Cortex of kidney (tissue), 1 donor: ENCODE data around the gene CACNA1G.

Experiments used
- DNase-seq: peaks from one replicate; lab custom pipeline; 2025; lab: John Stamatoyannopoulos, UW

The CACNA1G gene

DNA sequence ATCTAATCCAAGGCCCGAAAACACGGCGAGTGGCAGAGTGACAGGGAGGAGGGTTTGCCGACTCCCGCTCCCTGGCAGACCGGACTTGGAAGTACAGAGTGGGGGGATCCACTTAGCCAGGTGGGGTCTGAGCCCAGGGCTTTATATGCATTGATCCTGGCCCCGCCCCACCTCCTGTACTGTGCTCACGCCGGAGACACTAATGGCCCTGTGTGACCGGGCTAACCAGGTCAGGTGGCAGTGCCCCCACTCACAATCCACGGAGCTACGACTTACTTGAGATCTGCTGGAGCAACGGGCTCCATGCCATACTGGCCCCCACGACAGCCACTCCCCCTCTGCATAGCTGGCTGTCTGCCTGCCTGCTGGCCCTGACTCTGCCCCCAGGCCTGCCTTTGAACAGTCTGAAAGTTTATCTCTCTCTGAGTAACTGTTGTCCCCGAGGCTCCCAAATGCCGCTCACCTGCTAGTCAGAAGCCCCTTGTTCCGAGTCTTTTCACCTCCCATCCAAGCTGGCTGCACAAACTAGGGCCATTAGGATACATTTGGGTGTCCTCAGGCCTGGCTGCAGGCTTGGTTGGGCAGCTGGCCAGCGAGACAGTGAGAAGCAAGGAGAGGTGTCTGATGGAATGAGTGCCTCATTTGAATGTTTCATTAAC, 28.0 kb downstream of the CACNA1G start:
- no peak for DNase-seq

DNA sequence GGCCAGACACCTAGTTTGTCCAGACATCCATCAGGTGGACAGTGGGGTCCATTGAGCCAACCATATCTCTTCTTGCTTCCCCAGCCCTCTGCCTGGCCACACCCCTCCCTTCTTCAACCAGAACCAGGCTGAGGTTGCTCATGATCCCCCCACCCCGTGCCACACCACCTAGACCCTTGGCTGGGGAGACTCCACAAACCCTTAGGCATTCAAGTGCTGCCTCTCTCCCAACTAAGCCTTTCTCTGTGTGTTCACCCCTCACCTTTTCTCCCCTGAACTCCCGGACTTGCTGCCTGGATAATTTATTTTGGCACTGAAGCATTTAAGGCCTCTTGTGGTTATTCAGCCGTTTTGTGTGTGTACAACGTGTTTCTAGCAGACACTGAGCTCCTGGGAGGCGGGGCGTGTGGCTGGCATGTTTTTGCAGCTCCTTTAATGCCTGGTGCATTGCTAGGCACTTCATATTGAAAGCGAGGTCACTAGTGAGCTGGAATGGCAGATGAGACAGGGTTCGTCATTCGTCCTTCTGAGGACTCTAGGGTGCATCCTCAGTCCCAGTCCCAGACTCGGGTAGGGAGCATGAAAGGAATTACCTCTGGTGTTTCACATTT, 28.7 kb downstream of the CACNA1G start:
- DNase-seq, result no peak

DNA sequence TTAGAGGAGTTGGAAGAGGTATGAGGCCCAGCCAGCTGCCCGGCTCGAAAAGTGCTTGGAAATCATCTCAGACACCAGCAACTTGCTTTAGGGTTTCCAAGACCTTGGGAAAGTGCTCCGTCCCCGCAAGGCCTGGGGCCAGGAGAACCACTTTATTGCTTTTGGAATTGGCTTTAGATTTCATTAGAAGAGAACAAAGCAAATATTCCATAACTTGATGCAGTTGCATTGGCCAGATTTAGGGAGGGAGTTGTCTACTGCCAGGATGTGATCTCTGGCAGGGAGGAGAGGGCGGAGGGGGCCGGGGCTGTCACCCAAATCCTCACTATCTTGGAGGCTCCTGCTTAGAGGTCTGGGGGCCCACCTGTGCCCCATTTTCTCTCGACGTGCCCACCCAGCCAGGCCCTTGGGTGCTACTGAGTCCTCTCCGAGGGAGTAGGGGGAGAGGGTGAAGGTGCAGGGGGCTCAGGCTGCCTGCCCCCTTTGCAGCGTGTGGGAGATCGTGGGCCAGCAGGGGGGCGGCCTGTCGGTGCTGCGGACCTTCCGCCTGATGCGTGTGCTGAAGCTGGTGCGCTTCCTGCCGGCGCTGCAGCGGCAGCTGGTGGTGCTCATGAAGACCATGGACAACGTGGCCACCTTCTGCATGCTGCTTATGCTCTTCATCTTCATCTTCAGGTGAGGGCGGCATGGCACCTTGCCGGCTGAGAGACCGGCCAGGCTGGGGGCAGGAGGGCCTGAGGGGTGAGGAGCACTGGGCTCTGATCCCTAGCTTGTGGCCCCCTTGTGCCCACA, 30.6 kb downstream of the CACNA1G start:
- DNase-seq, result no peak

DNA sequence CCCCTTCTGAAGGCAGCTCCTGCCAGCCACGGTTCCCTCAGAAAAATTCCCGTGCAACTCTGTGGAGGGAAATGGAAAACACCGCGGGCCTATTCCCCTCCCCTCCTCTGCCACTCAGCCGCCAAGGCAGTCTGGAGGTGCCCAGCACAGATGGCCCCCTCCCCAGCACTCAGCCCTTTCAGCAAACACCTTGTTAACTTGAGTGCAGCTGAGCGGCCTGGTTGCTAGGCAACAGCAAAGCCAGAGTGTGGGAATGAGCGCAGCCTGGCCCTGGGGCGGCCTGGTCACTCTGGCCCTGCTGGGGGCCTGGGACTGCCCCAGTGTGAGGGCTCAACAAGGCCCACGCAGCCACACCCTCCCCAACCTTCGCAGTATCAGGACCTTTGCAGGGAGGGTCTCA, 32.8 kb downstream of the CACNA1G start:
- DNase-seq, result no peak

DNA sequence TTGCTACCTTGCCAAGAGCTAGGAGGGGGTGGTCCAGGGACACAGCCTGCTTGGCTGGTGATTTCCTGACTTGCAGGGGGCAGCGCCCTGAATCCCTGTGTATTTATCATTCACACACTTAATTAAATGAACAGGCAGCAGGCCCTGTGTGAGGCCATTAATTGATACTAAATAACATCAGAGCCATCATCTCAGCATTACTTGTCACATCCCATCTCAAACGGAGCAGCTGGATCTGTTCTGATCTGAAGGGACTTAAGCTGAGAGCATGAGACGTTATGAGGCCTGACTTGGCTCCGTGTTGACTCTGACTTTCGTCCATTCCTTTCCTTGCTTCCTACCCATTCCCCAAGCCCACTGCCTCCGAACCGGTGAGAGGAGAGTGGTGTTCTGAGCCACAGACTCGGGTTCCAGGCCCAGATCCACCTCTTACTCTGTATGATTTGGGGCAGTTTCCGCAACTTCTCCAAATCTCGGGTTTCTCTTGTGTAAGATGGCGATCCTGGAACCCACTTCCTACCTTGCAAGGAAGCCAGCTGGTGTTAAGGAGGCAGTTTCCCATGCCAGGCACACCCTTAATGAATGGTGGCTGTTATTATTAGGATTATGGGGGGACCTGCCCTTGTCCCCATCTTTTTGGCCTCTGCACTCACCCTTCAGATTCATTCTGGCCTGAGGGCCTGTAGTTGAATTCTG, 33.8 kb downstream of the CACNA1G start:
- no peak for DNase-seq

DNA sequence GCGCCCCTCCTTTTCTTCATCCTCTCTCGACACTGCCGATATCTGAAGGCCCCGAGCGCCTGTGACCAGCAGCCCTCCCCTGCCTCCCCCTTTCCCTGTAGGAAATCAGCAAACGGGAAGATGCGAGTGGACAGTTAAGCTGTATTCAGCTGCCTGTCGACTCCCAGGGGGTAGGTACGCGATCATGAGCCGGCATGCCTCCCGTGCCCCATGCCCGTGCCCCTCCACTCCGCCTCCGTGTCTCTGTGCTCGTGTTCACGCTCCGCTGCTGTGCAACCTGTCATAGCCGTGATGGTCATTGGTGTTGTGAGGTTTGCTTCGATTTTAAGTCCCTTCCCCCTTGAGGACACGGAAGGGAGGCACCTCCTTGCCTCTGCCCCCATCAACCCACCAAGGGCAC, 34.4 kb downstream of the CACNA1G start:
- no peak for DNase-seq

DNA sequence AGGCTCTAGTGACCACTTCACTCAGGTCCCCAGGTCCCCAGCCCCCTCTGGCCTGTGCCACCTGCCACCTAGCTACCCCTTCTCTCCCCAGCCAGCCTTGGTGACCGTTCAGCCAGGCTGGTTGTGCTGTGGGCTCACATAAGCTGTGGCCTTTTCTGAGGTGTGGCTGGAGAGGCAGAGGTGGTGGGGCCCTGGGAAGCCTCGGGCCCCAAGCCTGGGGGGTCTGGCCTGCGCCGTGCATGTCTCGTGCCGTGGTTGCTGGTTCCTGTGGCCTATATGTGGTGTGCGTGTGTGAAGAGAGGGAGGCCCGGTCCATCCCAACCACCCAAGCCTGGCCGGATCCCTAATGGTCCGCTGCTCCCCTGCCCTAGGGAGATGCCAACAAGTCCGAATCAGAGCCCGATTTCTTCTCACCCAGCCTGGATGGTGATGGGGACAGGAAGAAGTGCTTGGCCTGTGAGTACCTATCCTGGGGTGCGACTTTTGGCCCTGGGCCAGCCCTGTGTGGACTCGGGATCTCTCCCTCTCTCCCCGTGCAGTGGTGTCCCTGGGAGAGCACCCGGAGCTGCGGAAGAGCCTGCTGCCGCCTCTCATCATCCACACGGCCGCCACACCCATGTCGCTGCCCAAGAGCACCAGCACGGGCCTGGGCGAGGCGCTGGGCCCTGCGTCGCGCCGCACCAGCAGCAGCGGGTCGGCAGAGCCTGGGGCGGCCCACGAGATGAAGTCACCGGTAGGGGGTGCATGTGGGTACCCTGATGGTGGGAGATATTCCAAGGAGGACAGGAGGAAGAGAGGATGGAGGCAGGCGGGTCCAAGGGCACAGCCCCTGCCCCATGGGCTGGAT, 35.9 kb downstream of the CACNA1G start:
- DNase-seq, result no peak

DNA sequence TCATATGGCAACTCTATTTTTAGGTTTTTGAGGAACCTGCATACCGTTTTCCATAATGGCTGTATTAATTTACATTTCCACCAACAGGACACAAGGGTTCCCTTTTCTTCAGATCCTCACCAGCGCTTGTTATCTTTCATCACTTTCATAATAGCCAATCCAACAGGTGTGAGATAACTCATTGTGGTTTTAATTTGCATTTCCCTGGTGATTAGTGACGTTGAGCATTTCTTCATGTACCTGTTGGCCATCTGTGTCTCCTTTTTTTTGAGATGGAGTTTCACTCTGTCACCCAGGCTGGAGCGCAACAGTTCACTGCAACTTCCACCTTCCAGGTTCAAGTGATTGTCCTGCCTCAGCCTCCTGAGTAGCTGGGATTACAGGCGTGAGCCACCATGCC, 38.0 kb downstream of the CACNA1G start:
- DNase-seq, result no peak

DNA sequence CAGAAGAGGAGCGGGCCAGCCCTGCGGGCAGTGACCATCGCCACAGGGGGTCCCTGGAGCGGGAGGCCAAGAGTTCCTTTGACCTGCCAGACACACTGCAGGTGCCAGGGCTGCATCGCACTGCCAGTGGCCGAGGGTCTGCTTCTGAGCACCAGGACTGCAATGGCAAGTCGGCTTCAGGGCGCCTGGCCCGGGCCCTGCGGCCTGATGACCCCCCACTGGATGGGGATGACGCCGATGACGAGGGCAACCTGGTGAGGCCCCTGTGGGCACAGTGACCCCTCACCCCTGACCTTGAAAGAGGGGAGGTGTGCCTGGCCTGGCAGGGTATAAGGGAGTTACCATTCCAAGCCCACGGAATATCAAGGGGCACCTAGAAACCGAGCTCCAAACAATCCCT, 39.1 kb downstream of the CACNA1G start:
- DNase-seq, result no peak

DNA sequence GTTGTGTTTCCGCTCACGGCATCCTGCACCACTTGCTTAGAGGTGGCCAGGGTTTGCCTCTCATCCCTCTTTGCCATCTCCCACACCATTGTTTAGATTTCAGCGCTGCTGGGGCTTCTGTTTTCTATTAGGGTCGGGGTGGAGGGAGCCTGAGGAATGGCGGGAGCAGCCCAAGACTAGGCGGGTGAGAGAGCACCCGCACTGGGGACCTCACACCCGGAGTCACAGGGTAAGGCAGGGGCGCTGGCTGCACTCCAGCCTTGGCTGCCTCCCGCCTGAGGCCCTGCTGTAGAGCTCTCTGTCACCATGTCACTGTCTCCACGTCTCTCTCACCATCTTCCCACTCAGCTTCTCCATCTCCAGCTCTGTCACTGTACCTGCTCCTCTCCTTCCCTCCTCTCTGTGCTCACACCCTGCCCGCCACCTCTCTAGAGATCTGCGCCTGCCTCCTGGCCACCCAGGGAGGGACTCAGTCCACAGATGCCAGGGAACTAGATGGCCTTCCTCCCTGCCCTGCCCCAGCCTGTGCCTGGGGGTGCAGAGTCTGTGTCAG, 41.4 kb downstream of the CACNA1G start:
- no peak for DNase-seq

DNA sequence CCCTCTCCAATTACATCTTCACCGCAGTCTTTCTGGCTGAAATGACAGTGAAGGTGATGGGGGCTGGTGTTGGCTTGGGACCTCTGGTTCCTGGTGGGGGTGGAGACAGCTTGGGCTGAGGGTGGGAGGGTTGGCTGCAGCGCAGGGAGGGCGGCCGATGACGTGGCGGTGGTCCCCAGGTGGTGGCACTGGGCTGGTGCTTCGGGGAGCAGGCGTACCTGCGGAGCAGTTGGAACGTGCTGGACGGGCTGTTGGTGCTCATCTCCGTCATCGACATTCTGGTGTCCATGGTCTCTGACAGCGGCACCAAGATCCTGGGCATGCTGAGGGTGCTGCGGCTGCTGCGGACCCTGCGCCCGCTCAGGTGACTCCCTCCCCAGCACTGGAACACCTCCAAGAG, 42.3 kb downstream of the CACNA1G start:
- no peak for DNase-seq

DNA sequence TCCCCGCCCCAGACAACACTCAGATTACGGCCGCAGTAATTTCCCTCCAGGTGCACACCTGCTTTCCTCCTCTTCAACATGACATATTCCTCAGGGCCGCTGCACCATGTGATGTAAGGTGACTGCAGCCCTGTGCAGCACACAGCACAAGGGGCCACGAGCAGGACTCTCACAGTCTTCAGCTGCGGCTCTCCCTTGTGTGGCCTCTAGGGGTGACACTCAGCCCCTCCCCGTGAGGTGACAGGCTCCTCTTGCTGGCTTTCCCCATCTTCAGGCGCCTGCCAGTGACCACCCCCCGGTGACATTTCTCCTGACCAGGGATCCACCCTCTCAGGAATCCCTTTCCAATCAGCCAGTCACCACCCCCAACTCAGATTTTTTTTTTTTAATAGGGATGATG, 42.8 kb downstream of the CACNA1G start:
- DNase-seq, result no peak

DNA sequence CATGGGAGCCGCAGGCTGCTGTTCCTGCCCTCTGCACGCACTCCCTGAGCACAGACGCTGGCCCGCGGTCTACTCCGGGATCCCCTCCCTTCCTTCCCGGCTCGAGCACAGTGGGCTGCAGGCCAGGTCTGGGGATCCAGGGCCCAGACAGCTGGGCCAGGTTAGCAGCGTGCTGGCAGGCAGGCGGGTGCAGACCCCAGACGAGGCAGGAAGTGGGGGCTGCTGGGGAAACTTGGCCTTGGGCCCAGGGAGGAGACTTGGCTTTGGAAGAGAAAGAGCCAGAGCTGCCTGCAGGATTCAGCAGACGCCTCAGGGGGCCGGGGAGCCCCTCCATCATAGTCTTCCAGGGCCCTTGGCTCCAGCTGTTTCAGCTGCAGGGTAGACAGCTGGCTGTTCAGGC, 44.0 kb downstream of the CACNA1G start:
- no peak for DNase-seq

DNA sequence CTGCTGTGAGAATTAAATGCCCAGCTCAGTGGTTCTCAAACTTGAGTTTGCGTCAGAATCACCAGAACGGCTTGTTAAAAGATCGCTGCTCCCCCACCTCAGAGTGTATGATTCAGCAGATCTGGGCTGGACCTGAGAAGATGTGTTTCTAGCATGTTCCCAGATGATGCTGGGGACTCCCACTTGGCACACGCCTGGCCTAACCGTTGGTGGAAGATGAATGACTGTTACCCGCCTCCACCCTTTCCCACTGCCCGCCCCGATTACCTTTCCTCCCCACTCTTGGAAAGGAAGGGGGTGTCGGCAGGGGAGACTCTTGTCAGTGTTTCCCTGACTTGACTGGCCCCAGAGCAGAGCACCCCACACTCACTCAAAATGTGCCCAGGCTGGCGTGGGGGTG, 44.9 kb downstream of the CACNA1G start:
- DNase-seq, result no peak

DNA sequence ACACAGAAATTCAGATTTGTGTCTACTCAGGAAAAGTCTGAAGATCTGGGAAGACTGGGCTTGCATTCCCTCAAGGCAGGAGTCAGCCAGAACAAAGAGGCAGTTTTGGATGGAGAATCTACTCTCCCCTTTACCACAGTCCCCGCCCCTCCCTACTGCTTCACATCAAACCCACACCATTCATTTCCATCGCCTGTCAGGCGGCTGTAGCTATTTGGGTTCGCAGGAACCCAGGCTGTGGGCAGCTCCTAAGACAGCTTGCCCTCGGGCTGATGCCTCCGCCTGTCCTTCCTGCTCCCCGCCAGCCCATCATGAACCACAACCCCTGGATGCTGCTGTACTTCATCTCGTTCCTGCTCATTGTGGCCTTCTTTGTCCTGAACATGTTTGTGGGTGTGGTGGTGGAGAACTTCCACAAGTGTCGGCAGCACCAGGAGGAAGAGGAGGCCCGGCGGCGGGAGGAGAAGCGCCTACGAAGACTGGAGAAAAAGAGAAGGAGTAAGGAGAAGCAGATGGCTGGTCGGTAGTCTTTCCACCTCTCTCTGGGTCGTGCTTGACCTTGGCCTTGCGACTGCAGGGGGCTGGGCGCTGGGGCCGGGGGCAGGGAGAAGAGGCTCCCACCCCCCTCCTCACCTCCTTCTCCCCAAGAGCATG, 47.1 kb downstream of the CACNA1G start:
- no peak for DNase-seq

DNA sequence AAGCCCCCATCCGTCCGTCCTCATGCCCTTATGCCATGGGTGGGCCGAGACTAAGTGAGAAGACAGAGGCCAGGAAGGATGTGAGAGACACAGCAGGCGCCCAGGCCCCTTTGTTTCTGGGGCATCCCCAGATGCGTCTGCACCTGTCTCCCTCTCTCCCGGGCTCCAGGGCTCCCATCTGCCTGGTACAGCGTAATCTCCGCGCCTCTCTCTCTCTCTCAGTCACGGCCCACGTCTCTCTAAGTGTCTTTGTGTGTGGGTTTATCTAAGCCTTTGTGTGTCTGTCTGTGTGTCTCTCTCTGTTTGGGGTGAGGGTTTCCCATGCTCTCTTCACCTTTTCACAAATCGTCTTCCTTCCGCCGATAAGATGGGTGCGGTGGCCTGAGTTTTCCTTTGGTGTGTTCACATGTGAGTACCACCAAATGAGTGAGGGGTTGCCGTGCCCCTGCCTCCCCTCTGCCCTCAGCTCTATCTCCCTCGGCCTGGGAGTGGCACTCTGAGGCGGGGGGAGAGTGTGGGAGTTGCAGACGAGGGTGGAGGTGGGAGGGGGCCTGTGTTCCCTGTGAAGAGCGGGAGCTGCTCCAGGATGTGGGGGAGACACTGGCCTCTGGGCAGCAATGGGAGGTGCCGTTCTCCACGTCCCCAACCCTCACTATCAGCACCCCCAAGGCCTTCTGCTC, 48.3 kb downstream of the CACNA1G start:
- DNase-seq, result no peak

DNA sequence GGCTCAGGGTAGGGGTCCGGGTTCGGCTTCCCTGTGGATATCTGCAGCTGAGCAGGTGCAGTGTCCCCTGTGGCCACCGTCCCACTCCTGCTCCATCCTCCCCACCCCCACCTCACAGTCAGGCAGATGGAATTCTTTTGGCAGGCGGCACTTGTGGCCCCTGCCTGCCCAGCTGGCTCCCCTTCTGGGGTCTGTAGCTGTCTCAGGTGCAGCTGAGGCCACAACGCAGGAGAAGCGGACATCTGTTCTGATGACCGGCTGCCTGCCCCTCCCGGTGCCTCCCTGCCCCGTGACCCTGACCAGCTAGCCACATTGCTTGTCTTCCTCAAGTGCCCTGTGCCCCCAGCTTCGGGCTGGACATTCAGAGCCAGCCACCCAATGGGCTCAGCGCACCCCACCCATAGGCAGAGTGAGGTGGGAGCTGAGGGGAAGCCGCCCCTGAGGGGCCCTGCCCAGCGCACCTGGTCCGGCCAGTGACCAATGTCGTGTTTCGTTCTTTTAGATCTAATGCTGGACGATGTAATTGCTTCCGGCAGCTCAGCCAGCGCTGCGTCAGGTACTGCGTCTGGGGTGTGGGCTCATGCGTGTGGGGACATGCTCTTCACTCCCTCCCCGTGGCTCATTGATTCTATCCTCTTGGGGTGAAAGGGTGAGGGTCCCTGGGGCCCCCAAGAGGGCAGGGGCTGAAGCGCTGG, 49.0 kb downstream of the CACNA1G start:
- DNase-seq, result no peak

DNA sequence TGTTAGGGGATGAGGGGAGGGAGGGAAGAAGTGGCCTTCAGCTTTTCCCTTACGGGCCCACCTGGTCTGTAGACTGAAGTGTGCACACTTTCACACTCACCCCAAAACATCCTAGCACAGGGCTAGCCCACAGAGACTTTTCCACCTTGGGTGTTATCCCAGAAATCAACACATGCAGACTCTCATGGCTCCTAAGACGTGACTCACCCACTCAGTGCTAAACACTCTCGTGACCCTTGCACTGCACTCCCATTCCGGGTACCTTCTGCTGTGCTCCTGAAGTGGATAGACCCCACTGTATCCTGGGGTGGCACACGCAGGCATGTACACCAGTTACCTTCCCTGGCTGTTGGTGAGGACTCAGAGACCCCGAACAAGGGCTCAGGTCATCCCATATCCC, 51.1 kb downstream of the CACNA1G start:
- DNase-seq, result no peak

DNA sequence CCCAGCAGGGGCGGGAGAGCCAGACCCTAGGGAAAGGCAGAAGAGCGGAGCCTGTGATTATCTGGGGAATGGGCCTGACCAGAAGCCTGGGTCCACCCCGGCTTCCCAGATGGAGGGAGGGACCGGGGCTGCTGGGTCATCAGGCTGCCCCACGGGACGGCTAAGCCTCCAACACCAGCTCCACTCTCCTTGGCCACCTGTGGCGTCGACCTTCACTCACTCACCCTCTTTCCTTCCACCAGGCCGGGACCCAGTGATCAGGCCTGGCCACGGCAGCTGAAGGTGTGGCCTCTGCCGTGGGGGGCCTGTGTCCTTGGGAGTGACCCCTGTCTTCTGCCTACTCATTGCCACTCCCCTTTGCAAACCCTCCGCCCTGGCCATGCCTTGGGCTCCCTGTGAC, 51.8 kb downstream of the CACNA1G start:
- no peak for DNase-seq
